ENCODE results near the gene ALCAM. TPM values are rescaled to one million over a fixed set of nuclear protein-coding genes. Genes with fewer than 3 reads are reported as not detected.

Gene ALCAM
- polyA plus RNA-seq, 1 donor from 2014 or later = 94.7 TPM

DNA sequence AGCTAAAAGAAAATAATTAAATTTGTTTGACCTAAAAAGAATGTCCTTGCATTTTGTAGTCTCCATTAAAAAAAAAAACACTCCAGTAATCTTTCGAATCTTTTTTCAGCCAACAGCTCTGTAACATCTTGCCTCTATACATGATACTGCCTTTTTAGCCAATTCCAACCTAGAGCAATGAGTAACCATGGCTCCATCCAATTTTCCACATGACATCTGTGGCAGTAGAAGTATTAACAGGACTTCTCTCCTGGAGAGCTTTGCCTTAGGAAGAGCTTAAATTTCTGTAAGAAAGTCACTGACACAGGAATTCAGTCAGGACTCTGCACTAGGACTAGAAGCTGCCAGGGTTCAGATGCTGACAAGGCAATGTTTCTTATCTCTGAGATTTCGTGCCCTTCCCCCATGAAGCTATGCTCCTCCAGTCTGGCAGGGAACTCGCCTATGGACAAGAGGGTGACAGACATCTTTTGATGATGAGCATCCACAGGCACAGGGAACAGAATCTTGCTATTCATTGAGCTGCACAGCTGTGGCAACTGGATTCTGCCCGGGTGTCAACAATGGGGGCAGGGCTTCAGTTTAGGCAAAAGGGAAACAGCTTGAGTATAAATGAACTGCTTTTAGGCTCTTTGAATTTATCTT is 81.8 kb downstream of the ALCAM start:
- no peaks in the 10 kb centered on the region for H3K9me2 ChIP-seq (ENCODE audit: insufficient read depth, low read length)
- H3K9me3 ChIP-seq (ENCODE audit: low read length) = no peaks in the 10 kb centered on the region
- no peak overlapping the region for H2AFZ ChIP-seq (ENCODE audit: low read depth, low read length)
- no peaks in the 10 kb centered on the region for H3K36me3 ChIP-seq (ENCODE audit: insufficient read depth, low read length)
- H3K27me3 ChIP-seq (ENCODE audit: insufficient read depth, low read depth, low read length) = no peaks in the 10 kb centered on the region
- H3K4me2 ChIP-seq (ENCODE audit: low read length) = no peak overlapping the region
- no peaks in the 10 kb centered on the region for H3F3A ChIP-seq (ENCODE audit: insufficient read depth, low read length, poor library complexity, severe bottlenecking)
- no peaks in the 10 kb centered on the region for H4K20me1 ChIP-seq (ENCODE audit: insufficient read depth)
- no peak overlapping the region for H3K4me3 ChIP-seq (ENCODE audit: low read length)
- H3K79me2 ChIP-seq (replicated peaks; ENCODE audit: insufficient read depth, low read length) = no peaks in the 10 kb centered on the region
- TF ChIP-seq EZH2 (IDR thresholded peaks at IDR 0.05; ENCODE audit: borderline replicate concordance, insufficient read depth, low read length, poor library complexity, severe bottlenecking) (no peak), TAF1 (IDR thresholded peaks at IDR 0.05; ENCODE audit: low read depth) (no peak), EP300 (conservative IDR thresholded peaks at IDR 0.05; ENCODE audit: poor library complexity, severe bottlenecking) (no peak), RAD21 (conservative IDR thresholded peaks at IDR 0.05) (no peak), POLR2AphosphoS5 (IDR thresholded peaks at IDR 0.05) (no peak), MXI1 (conservative IDR thresholded peaks at IDR 0.05; ENCODE audit: poor library complexity, severe bottlenecking) (no peak), SMC3 (conservative IDR thresholded peaks at IDR 0.05; ENCODE audit: poor library complexity) (no peak)
- TF ChIP-seq, protein P1, sequence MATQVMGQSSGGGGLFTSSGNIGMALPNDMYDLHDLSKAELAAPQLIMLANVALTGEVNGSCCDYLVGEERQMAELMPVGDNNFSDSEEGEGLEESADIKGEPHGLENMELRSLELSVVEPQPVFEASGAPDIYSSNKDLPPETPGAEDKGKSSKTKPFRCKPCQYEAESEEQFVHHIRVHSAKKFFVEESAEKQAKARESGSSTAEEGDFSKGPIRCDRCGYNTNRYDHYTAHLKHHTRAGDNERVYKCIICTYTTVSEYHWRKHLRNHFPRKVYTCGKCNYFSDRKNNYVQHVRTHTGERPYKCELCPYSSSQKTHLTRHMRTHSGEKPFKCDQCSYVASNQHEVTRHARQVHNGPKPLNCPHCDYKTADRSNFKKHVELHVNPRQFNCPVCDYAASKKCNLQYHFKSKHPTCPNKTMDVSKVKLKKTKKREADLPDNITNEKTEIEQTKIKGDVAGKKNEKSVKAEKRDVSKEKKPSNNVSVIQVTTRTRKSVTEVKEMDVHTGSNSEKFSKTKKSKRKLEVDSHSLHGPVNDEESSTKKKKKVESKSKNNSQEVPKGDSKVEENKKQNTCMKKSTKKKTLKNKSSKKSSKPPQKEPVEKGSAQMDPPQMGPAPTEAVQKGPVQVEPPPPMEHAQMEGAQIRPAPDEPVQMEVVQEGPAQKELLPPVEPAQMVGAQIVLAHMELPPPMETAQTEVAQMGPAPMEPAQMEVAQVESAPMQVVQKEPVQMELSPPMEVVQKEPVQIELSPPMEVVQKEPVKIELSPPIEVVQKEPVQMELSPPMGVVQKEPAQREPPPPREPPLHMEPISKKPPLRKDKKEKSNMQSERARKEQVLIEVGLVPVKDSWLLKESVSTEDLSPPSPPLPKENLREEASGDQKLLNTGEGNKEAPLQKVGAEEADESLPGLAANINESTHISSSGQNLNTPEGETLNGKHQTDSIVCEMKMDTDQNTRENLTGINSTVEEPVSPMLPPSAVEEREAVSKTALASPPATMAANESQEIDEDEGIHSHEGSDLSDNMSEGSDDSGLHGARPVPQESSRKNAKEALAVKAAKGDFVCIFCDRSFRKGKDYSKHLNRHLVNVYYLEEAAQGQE (IDR thresholded peaks at IDR 0.05; ENCODE audit: borderline replicate concordance) = no peak
- TF ChIP-seq, protein P2, sequence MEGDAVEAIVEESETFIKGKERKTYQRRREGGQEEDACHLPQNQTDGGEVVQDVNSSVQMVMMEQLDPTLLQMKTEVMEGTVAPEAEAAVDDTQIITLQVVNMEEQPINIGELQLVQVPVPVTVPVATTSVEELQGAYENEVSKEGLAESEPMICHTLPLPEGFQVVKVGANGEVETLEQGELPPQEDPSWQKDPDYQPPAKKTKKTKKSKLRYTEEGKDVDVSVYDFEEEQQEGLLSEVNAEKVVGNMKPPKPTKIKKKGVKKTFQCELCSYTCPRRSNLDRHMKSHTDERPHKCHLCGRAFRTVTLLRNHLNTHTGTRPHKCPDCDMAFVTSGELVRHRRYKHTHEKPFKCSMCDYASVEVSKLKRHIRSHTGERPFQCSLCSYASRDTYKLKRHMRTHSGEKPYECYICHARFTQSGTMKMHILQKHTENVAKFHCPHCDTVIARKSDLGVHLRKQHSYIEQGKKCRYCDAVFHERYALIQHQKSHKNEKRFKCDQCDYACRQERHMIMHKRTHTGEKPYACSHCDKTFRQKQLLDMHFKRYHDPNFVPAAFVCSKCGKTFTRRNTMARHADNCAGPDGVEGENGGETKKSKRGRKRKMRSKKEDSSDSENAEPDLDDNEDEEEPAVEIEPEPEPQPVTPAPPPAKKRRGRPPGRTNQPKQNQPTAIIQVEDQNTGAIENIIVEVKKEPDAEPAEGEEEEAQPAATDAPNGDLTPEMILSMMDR (IDR thresholded peaks at IDR 0.05; ENCODE audit: poor library complexity, severe bottlenecking) = no peak
- H3K9ac ChIP-seq (ENCODE audit: low read length) = no peak overlapping the region
- H3K27ac ChIP-seq (ENCODE audit: low read length) = no peak overlapping the region

DNA sequence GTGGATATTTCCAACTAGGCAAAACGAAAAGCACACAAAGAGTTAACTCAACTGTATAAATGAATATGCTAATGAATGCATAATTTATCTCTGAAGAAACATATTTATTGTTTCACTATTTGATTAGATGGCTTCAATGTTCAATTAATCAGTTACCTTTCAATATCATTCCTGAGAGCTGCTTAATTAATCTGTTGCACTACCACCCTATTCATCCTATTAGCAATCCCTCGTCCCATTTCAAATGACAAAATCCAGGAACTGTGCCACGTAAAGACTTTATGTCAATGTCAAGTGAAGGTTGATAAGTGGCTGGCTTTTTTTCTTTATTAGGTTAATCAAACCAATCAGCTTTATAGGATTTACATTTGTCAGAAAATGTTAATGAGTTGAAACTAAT is 82.7 kb downstream of the ALCAM start:
- Histone ChIP-seq H3K9me2 (ENCODE audit: insufficient read depth, low read length) (no peaks in the 10 kb centered on the region), H2AFZ (ENCODE audit: low read depth, low read length) (no peak overlapping the region), H3K79me2 (replicated peaks; ENCODE audit: insufficient read depth, low read length) (no peaks in the 10 kb centered on the region), H3F3A (ENCODE audit: insufficient read depth, low read length, poor library complexity, severe bottlenecking) (no peaks in the 10 kb centered on the region), H3K4me2 (ENCODE audit: low read length) (no peak overlapping the region), H3K27me3 (ENCODE audit: insufficient read depth, low read depth, low read length) (no peaks in the 10 kb centered on the region), H3K9ac (ENCODE audit: low read length) (no peak overlapping the region), H4K20me1 (ENCODE audit: insufficient read depth) (no peaks in the 10 kb centered on the region), H3K36me3 (ENCODE audit: insufficient read depth, low read length) (no peaks in the 10 kb centered on the region), H3K27ac (ENCODE audit: low read length) (no peak overlapping the region), H3K4me3 (ENCODE audit: low read length) (no peak overlapping the region), H3K9me3 (ENCODE audit: low read length) (no peaks in the 10 kb centered on the region)
- no peak for TF ChIP-seq TAF1 (IDR thresholded peaks at IDR 0.05; ENCODE audit: low read depth)

Data from neural cell (in vitro differentiated cells).